ENCODE results near the gene PDIK1L. TPM values are rescaled to one million over a fixed set of nuclear protein-coding genes. Genes with fewer than 3 reads are reported as not detected.

Gene PDIK1L
- polyA plus RNA-seq, 3 donors, result 1.2 to 2.5 (median 2.3) TPM

DNA sequence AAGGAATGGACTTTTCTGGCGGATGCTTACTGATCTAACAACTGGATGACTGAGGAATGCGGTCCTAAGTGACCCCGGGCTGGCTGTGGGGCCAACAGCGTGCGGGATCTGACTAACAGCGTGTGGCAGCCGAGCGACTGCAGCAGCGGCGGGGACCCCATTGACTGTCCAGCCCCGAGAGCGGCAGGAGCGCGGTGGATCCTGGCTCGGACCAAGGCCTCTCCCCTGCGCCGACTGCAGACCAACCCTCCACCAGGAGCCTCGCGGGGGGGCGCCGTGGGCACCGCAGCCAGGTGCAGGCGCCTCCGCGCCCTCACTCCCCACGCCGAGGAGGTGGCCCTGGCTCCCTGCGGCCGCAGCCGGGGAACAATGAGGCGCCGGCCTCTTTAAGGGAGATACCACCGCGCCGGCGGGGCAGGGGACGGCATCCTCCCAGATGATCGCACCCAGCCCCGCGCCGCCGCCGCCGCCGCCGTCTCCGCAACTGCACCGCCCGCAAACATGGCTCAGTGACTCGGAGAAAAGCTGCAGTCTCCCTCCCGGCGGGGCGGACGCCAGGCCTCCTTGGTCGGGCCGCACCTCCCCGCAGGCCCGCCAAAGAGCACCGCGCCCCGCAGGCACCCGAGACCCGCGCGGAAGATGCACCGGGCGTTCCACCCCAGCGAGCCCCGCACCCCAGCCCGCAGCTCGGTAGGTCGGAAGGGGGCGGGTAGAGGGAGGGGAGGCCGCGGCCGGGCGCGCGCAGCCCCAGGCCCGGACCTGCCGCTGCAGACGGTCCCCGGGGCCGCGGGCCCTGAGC is 694 bp upstream of the PDIK1L start:
- H3K9me3 Mint-ChIP-seq, result no peaks in the 10 kb centered on the region

More for the DNA sequence above, 694 bp upstream of the PDIK1L start:
- Histone ChIP-seq H3K9ac (ENCODE audit: insufficient read depth, low read length, poor library complexity, severe bottlenecking) (peak overlapping the region; percentile 89), H3K27me3 (ENCODE audit: control insufficient read depth in 2 of 2, insufficient read depth in 2 of 2, low read length in 2 of 2) (no peaks in the 10 kb centered on the region), H3K9me3 (replicated peaks in 1 of 2; ENCODE audit: control insufficient read depth in 1 of 2, insufficient read depth in 1 of 2, low read length in 2 of 2) (no peaks in the 10 kb centered on the region), H3K27ac (ENCODE audit: low read depth in 1 of 2, low read length in 2 of 2) (peak overlapping the region; percentile 19 to 86), H3K4me1 (ENCODE audit: control insufficient read depth in 1 of 2, insufficient read depth in 2 of 2, low read length in 2 of 2) (peaks cover 18 to 25% of the 10 kb centered on the region in 2 donors), H3K79me2 (ENCODE audit: insufficient read depth, low read length) (peaks cover 53% of the 10 kb centered on the region), H2AFZ (ENCODE audit: insufficient read depth, low read depth, low read length, poor library complexity, severe bottlenecking) (peak overlapping the region; percentile 88), H3K36me3 (replicated peaks in 1 of 2; ENCODE audit: control insufficient read depth in 1 of 2, insufficient read depth in 2 of 2, low read length in 2 of 2) (peaks cover 10 to 21% of the 10 kb centered on the region in 2 donors), H4K20me1 (ENCODE audit: insufficient read depth, low read length) (no peaks in the 10 kb centered on the region), H3K4me2 (replicated peaks; ENCODE audit: extremely low read depth, low read length, poor library complexity, severe bottlenecking) (peak overlapping the region; percentile 95), H3K4me3 (replicated peaks in 1 of 3; ENCODE audit: low read depth in 2 of 3, low read length in 3 of 3) (peak overlapping the region; percentile 66 to 99 (median 84))
- intact Hi-C loops (cut with micrococcal nuclease), result loop anchor here in 1 of 2 donors (2.0 to 10.0 kb wide), 2 partner anchors 16 to 204 kb away; partner anchors contain the start of gene CD52
- H3K4me3 Mint-ChIP-seq, result peak overlapping the region; percentile 90 to 95
- WGBS (ENCODE audit: insufficient coverage), result under 1% methylated on average over 85 of the region's 85 CpGs
- peaks cover 3 to 4% (median 3%) of the 10 kb centered on the region in 3 donors for H3K27me3 Mint-ChIP-seq (ENCODE audit: low read depth in 3 of 3)
- peaks cover 13 to 20% of the 10 kb centered on the region in 2 donors for H3K36me3 Mint-ChIP-seq
- TF ChIP-seq CTCF (IDR thresholded peaks at IDR 0.05), result no peak
- DNase-seq, result peak; percentile 49 to 71 (median 54)
- peak overlapping the region; percentile 14 to 91 (median 85) for H3K27ac Mint-ChIP-seq
- H3K4me1 Mint-ChIP-seq, result peaks cover 17% of the 10 kb centered on the region

Data from CD14-positive monocyte (primary cell).